NCI-H524 treated with DMSO at 0.1 percent for 48 hours (cell line): ENCODE measurements around the gene DAGLA.

Source experiments
- DNase-seq: peaks from one replicate; lab custom pipeline; 2025; lab: John Stamatoyannopoulos, UW

Gene DAGLA

GRCh38 chr11:61765550-61766253 is 85.5 kb downstream of the DAGLA start:
- no peak for DNase-seq

GRCh38 chr11:61766353-61766841 is 86.2 kb downstream of the DAGLA start:
- no peak for DNase-seq

- no peak for DNase-seq
Measured at GRCh38 chr11:61768376-61769076, 88.3 kb downstream of the DAGLA start.

GRCh38 chr11:61769169-61769920 is 89.2 kb downstream of the DAGLA start:
- no peak for DNase-seq

- no peak for DNase-seq
Measured at GRCh38 chr11:61769946-61770683, 89.9 kb downstream of the DAGLA start.

- no peak for DNase-seq
Measured at GRCh38 chr11:61771195-61771894, 91.2 kb downstream of the DAGLA start.

- DNase-seq = no peak
Measured at GRCh38 chr11:61771985-61772455, 91.8 kb downstream of the DAGLA start.

- DNase-seq = no peak
Measured at GRCh38 chr11:61773356-61773755, 93.2 kb downstream of the DAGLA start.

- DNase-seq = no peak
Measured at GRCh38 chr11:61773809-61774208, 93.6 kb downstream of the DAGLA start.

- no peak for DNase-seq
Measured at GRCh38 chr11:61774411-61774810, 94.2 kb downstream of the DAGLA start.

- no peak for DNase-seq
Measured at GRCh38 chr11:61775106-61775505, 94.9 kb downstream of the DAGLA start.

GRCh38 chr11:61775606-61776554 is 95.7 kb downstream of the DAGLA start:
- DNase-seq = no peak

- DNase-seq = no peak
Measured at GRCh38 chr11:61776561-61777075, 96.4 kb downstream of the DAGLA start.

GRCh38 chr11:61777234-61778090 is 97.3 kb downstream of the DAGLA start:
- no peak for DNase-seq

- no peak for DNase-seq
Measured at GRCh38 chr11:61778357-61778886, 98.2 kb downstream of the DAGLA start.

- DNase-seq = no peak
Measured at GRCh38 chr11:61778920-61779650, 98.9 kb downstream of the DAGLA start.

- DNase-seq = no peak
Measured at GRCh38 chr11:61779666-61780525, 99.7 kb downstream of the DAGLA start.
